ENCODE measurements around the gene RIPOR2.

The RIPOR2 gene

DNA sequence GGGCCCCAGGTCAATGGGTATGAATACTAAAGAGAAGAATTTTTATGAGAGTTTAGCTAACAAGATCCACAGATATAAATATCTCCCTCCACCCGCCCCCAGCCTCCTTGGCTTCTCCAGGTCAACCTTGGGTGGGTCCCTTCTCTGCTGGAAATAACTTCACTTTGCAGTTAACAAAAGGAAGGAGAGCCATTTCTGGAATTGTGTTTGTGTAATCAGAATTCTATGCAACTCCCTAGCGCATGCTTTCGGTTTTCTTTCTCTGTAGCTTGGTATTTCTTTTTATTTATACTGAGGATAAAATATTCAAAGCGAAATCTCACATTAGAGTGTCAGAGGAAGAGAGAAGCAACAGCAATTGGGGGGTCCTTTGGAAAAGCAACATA is 27.1 kb downstream of the RIPOR2 start:
- TF ChIP-seq, protein P1, sequence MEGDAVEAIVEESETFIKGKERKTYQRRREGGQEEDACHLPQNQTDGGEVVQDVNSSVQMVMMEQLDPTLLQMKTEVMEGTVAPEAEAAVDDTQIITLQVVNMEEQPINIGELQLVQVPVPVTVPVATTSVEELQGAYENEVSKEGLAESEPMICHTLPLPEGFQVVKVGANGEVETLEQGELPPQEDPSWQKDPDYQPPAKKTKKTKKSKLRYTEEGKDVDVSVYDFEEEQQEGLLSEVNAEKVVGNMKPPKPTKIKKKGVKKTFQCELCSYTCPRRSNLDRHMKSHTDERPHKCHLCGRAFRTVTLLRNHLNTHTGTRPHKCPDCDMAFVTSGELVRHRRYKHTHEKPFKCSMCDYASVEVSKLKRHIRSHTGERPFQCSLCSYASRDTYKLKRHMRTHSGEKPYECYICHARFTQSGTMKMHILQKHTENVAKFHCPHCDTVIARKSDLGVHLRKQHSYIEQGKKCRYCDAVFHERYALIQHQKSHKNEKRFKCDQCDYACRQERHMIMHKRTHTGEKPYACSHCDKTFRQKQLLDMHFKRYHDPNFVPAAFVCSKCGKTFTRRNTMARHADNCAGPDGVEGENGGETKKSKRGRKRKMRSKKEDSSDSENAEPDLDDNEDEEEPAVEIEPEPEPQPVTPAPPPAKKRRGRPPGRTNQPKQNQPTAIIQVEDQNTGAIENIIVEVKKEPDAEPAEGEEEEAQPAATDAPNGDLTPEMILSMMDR (IDR thresholded peaks at IDR 0.05; ENCODE audit: low read depth, low read length) = no peak
- DNase-seq (ENCODE audit: low read depth, low spot score) = no peak
- in situ Hi-C loops (cut with HindIII; ENCODE audit: low sequenced_read_pairs) = no loop called here
- H3K4me3 ChIP-seq (ENCODE audit: low read depth, low read length) = no peak overlapping the region

DNA sequence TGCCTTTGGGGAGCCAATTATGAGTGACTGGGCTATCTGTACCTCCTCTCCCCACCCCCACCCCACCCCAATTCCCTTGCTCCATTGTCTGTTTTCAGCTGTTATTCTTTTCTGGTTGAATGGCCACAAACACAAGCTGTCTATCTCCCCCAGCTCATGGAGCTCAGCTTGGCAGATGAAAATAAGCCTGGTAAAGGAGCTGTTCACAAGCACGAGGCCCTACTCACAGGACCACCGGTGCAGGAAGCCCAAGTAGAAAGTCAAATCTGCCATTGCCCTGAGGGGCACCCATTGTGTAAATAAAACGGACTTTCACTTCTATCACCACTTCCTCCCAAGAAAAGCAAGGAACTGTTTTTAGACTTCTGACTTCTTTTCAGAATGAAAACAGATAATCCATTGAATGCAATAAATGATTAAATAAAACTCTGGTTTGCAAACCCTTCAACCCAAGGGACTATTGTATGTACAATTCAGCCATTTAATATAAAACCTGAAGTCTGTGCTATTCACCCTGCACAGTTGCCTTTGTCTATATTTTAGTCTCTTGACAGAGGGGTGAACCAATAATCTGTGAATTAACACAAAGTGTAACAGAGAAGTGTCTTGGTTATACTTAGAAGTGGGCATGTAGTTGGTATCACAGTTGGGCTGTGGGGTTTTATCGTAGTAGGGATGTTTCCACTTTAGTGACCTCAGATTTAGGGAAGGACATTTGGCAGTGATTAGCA is 27.7 kb downstream of the RIPOR2 start:
- DNase-seq (ENCODE audit: low read depth, low spot score) = no peak
- H3K4me3 ChIP-seq (ENCODE audit: low read depth, low read length) = no peak overlapping the region
- in situ Hi-C loops (cut with HindIII; ENCODE audit: low sequenced_read_pairs) = no loop called here
- TF ChIP-seq, protein P1 (IDR thresholded peaks at IDR 0.05; ENCODE audit: low read depth, low read length) = no peak

DNA sequence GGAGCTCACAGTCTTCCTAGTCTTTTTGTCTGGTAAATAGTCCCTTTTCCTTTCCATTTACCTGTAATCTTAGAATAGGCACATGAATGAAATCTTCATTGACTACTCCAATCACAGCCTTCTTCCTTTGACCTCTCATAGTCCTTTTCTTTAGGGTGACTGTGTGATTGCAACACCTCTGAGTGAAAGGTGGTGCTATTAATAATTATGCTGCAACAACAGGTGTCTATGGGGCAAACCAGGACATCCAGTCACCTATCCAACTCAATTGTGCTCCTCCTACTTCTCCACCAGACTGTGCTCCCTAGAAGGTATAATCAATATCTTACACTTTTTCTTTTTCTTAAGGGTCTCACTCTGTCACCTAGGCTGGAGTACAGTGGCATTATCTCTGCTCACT is 29.4 kb downstream of the RIPOR2 start:
- no peak for DNase-seq (ENCODE audit: low read depth, low spot score)
- TF ChIP-seq, protein P1 (IDR thresholded peaks at IDR 0.05; ENCODE audit: low read depth, low read length) = no peak
- no peak overlapping the region for H3K4me3 ChIP-seq (ENCODE audit: low read depth, low read length)
- in situ Hi-C loops (cut with HindIII; ENCODE audit: low sequenced_read_pairs) = no loop called here

DNA sequence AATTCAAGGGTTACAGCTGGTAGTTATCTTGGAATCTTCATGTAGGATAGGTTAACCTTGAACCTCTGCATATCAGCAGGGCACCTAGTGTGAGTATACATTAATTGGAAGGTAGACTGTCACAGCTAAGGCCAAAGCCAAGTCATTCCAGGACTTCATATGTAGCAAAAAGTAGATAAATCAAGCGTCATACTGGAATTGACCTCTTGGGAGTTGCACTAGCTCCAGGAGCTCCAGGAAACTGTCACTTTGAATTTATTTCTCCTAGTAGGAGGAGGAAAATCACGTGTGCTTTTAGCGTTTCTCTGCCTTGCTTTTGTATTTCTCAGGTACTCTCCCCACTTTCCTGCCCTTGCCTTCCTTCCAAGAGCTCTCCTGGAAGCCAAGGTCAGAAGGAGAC is 30.3 kb downstream of the RIPOR2 start:
- in situ Hi-C loops (cut with HindIII; ENCODE audit: low sequenced_read_pairs) = no loop called here
- TF ChIP-seq, protein P1 (IDR thresholded peaks at IDR 0.05; ENCODE audit: low read depth, low read length) = no peak
- H3K4me3 ChIP-seq (ENCODE audit: low read depth, low read length) = no peak overlapping the region
- no peak for DNase-seq (ENCODE audit: low read depth, low spot score)

DNA sequence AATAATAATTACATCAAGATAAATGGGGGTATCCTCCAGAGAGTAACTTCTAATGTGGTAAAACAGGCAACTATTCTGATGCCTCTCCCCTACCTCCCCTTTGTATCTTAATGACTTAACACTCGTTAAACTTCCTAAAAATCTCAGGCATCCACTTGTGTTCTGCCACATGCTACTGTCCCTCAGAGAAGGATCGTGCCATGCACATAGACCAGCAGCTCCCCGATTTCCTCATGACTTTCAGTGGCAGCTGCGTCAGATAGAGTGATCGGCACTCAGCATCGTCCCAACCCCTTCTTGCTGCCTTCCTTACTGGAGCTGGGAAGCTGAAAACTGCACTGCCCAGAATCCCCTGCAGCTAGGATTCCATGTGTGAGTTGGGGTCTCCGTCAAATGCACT is 32.1 kb downstream of the RIPOR2 start:
- DNase-seq (ENCODE audit: low read depth, low spot score) = no peak
- in situ Hi-C loops (cut with HindIII; ENCODE audit: low sequenced_read_pairs) = no loop called here
- TF ChIP-seq, protein P1 (IDR thresholded peaks at IDR 0.05; ENCODE audit: low read depth, low read length) = no peak
- H3K4me3 ChIP-seq (ENCODE audit: low read depth, low read length) = no peak overlapping the region

DNA sequence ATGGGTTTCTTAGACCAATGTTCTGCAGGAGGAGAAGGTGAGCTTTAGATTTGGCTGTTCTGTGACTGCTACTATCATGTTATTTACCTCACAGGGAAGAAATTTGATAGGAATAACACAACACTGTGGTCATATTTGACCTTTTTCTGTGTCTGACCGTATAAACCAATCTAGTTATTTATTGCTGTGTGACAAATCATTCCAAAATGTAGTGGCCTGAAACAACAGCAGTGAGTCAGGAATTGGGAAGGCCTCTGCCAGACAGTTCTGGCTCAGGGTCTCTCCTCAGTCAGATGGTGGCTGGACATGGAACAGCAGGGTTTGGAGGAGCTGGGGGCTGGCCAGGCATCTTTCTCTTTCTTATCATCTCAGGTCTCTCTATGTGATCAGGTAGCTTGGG is 33.0 kb downstream of the RIPOR2 start:
- peak; percentile 64 for DNase-seq (ENCODE audit: low read depth, low spot score)
- no peak overlapping the region for H3K4me3 ChIP-seq (ENCODE audit: low read depth, low read length)
- in situ Hi-C loops (cut with HindIII; ENCODE audit: low sequenced_read_pairs) = no loop called here
- TF ChIP-seq, protein P1 (IDR thresholded peaks at IDR 0.05; ENCODE audit: low read depth, low read length) = no peak

All from astrocyte of the spinal cord (primary cell).